Kasumi-1 (cell line): Measurements from ENCODE around the gene CREB3L2.
"Not testable (repeated sequence)": the region's sequence is repeated elsewhere in the genome, so short reads cannot be mapped to it uniquely, and the experiment has no call there.

ENCODE experiments used
- DNase-seq, 2 experiments: peaks; one replicate each; lab custom pipeline; 2025; lab: John Stamatoyannopoulos, UW

Gene CREB3L2

GRCh38 chr7:137968339-137968738, 33.5 kb downstream of the CREB3L2 start:
- DNase-seq, result not testable (repeated sequence)

DNA sequence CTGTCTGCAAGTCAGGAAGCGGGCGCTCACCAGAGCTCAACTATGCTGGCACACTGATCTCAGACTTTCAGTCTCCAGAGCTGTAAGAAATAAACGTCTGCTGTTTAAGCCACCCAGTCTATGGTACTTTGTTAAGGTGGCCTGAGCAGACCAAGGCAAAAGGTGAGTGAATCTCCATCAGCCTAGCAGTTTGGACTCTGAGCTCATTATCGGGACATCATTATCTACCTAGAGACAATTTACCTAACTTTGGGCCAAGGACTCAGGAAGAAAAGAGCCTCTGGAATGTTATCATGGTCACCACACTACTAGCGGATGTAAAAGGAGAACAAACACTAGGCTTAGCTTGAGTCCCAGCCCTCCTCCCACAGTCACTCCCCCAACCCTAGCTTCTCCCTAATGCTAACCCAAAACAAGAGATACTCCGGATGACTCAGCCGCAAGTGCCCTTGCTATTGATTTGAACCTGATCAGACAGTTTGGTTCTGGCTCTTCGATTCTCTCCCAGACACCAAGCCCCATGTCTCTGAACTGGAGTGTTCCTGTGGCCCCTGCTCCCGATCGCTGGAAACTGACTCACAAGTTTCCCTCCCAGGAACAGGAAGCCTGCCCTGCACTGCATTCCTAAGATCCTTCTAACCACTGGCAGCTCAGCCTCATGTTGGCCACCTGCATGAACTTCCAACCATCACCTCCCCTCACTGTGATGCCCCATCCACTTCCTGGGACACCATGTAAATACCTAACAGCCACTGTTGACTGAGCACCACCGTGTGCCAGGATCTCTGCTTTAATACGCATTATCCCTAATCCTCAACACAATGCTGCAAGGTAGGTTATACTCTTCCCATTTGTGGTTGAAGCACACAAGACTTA, 34.5 kb downstream of the CREB3L2 start:
- peak; percentile 77 to 89 for DNase-seq

- no peak for DNase-seq
Observed at GRCh38 chr7:137966641-137967142, 35.2 kb downstream of the CREB3L2 start.

DNA sequence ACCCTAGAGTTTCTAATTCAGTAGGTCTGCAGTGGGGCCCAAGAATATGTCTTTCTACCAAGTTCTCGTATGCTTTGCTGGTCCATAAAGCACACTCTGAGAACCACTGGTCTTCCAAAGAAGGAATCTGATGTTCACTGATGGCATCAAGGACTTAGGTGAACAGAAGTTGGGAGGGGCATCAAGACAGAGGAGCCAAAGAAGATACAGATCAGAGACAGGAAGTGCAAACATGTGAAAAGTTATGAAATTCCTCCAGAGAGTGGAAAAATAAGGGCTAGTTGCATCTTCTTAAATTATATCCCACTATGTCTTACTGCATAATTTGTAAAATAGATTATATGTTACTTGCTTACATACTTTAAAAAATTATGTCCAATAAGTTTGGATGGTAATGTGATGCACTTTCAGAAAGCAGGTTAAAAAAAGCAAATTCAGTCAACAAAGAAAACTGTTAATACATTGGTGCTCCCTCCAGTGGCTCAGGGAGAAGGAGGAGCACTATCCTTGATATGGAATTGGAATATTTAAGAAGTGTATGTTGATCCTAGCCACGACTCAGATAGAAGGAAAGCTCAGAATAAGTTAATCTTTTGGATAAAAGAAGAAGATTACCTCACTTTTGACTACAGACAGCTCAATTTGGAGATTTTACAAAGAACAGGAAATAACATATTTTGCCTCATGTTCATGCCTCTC, 35.8 kb downstream of the CREB3L2 start:
- DNase-seq, result no peak

DNA sequence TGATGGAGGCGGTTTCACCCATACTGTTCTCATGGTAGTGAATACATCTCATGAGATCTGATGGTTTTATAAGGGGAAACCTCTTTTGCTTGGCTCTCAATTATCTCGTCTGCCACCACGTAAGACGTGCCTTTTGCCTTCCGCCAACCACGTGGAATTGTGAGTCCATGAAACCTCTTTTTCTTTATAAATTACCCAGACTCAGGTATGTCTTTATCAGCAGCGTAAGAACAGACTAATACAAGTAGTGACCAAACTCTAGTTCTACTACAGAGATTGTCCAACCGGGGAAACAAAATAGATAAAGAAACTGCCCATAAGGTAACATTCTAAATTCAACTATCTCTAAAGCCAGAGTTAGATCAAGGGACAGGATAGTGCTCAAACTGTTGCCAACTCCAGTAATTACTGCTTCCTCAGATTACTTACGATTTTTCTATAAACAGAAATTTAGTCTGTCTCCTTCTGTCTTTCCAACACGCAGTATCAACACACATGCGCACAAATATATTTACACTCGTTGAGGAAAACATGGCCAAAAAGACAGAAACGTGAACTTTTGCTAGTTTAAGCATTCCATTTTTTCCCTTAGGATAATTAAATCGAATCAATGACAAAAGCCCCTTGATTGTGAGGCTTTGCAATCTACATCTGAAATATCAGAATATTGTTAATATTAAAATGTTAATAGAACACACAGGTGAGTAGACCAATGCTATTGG, 36.9 kb downstream of the CREB3L2 start:
- no peak for DNase-seq

GRCh38 chr7:137962875-137963507, 38.9 kb downstream of the CREB3L2 start:
- no peak for DNase-seq

GRCh38 chr7:137962491-137962874, 39.4 kb downstream of the CREB3L2 start:
- no peak for DNase-seq

DNA sequence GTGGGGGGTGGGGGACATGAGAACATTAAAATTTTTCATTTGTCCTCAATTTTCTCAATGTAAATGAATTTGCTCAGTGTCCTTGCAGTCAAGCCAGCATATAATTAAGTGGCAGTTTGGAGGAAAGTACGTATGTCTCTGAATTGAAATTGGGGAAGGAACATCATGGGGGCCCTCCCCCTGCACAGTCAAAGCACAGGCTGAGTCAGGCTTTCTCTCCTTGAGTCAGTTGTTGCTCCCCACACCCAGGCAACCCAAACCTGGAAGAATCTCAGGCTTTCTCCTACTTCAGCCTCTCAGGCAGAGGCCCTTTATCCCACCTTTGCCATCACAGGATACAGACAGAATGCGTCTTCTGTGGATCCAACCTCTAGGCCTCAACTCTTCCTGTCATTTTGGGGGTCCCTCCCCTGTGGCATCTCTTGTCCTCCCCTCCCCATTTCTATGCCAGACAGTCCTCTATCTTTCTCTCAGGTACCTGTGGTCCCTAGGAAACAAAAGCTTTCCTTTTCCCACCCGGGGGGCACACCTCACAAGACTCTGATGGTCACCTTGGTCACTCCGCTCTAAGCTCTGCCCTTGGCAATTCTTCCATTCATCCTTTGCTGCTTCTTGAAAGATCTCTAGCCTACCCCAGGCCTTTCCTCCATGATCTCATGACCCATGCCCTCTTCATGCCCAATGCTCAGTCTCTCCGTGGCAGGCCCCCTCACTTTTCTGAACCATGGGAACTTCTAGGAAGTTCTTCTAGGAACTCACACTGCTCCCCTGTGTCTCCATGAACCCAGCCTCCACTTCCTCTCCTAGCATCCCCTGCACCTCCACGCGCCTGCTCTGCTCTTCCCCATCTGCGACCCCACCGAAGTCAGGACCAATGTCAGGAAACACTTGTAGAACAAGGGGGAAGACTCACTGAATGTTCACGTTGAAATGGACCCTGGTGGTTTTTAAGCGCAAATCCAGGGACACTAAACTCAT, 40.4 kb downstream of the CREB3L2 start:
- DNase-seq, result peak; percentile 82 to 87

DNA sequence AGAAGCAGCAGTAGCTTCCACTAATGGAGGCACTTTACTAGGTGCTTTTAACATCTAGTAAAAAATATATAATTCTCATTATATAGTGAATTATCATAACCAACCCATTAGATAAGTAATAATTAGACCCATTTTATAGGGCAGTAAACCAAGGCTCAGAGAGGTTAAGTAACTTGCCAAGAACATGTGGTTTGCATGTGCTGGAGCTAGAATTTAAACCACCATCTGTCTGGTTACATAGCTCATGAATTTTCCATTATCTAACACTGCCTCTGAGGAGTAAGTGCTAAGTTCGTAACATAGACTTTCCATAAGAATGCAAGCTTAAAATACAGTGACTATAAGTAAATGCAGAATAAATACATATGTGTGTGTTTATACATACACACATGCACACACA, 41.9 kb downstream of the CREB3L2 start:
- no peak for DNase-seq

DNA sequence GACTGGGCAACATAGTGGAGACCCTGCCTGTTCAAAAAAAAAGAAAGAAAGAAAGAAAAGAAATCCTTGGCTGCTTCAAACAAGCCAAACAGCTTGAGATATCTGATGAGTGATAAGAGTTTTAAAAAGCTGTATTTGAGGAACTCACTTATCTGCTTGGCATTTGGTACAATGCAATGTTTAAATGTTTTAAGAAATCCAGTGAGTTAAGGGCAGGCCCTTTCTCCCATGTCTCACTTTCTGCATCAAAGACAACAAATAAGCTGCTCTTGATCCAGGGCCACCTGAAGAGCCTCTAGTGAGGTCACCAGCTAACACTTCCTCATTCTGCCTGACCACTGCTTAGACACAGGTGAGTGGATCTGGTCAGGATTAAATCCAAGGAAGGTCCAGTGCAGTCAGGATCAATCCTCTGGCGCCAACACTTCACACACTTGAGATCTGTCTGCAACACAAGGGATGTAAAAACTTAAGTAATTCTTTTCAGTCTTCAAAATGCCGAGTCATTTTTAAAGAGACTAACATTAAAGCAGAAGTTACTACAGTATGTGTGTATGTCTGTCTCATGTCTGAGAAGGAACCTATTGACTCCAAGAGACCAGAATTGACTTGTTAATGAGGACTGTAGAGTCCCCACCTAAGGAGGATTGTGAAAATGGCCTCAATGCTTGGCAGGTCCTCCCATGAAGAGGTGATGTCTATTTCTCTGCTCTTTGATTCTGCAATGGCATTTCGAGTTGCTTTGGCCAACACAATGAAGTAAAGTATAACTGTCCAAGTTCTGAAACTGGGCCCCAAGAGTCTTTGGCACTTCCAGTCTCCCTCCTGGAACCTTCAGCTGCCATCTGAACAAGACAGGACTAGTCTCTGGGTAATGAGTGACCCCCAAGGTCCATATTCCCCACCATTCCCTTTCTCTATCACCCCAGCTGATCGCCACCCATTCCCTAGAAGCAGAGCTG, 43.1 kb downstream of the CREB3L2 start:
- peak; percentile 46 to 50 for DNase-seq

GRCh38 chr7:137957887-137958286, 44.0 kb downstream of the CREB3L2 start:
- no peak for DNase-seq

- DNase-seq, result no peak
Observed at GRCh38 chr7:137956591-137956990, 45.3 kb downstream of the CREB3L2 start.

DNA sequence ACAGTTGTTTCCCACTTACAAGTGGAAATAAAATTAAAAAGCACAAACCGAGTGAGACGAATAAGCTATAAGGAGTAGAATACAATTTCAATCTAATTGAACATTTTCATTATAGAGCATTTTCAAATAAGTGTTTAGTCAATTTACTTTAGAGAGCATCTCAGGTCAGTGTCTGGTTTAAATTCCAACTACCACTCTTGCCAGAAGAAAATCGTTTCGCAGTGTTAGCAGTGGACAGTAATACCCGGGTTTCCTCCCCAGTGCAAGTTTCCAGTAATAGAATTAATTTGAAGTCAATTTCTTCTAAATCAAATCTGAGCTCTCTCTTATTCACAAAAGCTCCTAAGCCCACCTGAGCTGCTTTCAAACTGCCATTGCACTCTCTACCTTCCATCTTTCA, 45.7 kb downstream of the CREB3L2 start:
- no peak for DNase-seq

DNA sequence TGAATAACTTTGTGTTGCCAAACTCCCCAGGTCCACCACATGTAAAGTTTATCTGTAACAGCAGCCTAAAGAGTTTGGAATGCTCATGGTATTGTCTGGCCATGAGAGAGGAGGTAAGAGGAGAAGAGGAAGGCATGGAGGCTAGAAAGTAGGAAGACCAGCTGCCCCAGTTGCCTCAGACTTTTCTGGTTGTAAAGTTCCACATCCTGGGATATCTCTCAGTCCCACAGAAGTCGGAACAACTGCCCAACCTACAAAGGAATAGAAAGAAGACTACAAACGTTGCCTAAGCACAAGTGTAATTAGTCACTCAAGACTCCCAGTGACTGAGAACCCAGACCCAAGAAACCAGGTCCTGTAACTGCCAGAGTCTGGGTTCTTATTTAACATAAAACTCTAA, 47.3 kb downstream of the CREB3L2 start:
- DNase-seq, result no peak

GRCh38 chr7:137953665-137954470, 48.0 kb downstream of the CREB3L2 start:
- no peak for DNase-seq

- no peak for DNase-seq
Observed at GRCh38 chr7:137953043-137953664, 48.7 kb downstream of the CREB3L2 start.

DNA sequence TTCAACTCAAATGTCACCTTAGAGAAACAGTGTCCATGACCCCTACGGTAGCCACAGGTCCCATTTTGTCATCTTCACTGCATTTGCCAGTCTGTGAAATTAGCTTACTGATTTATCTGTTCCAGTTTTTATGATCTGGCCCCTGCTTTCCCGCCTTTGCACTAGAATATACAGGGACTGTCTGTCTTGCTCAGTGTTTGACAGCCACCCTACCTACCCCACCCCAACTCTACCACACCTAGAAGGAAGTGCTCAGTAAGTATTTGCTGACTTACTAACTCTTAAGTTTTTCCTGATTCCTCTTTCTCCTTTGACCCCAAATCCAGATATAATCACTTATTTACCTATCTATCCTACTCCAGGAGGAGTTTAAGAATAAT, 49.5 kb downstream of the CREB3L2 start:
- no peak for DNase-seq

DNA sequence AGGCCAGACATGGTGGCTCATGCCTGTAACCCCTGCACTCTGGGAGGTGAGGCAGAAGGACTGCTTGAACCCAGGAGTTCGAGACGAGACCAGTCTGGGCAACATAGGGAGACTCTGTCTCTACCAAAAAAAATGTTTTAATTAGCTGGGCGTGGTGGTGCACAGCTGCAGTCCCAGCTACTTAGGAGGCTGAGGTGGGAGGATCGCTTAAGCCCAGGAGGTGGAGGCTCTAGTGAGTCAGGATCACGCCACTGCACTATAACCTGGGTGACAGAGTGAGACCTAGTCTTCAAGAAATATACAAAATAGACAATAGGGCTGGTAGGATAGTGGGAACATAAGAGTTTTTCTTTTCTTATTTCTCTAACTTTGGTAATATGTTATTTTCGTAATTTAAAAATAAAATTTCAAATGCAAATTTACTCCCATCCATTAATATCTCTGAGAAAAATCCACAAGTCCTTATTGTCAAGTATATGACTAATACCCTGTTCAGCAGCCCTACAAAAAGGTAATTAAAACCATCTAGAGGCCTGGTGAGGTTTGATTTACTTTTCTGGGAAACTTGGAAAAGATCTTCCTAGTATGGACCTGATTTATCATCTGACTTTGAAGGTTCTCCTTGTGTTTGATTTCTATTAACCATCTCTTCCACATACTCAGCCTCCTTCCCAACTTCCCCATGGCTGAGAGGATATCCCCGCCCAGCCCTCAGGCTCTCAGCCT, 50.0 kb downstream of the CREB3L2 start:
- DNase-seq, result no peak
